Measurements from ENCODE around the gene C1orf50.

C1orf50 gene

GRCh38 chr1:42825036-42825851 is 58.2 kb downstream of the C1orf50 start:
- no peak for DNase-seq (ENCODE audit: low read depth)
- TF ChIP-seq CTCF (conservative IDR thresholded peaks at IDR 0.05; ENCODE audit: low read depth, low read length): no peak
- H3K4me3 ChIP-seq (ENCODE audit: low read length): no peak overlapping the region

Measured in retinal pigment epithelial cell (primary cell).